Duodenal mucosa (tissue), 2 donors: ENCODE measurements around the gene SPATS2L.

Experiments
- H3K27ac ChIP-seq: one replicate; pipeline ENCODE4 v1.7.0; 2013; ENCODE audit warnings: low read depth, low read length
- H3K27me3 ChIP-seq, 2 donors: one replicate each; pipeline ENCODE4 v1.7.0; 2013; ENCODE audit warnings: low read length in 2 of 2, control low read depth in 1 of 2; ENCODE audit not compliant: insufficient read depth in 2 of 2, control insufficient read depth in 1 of 2
- H3K36me3 ChIP-seq, 2 donors: one replicate each; pipeline ENCODE4 v1.7.0; 2013; ENCODE audit warnings: low read length in 2 of 2, control low read depth in 1 of 2; ENCODE audit not compliant: insufficient read depth in 2 of 2, control insufficient read depth in 1 of 2
- H3K4me1 ChIP-seq, 2 donors: one replicate each; pipeline ENCODE4 v1.7.0; 2013; ENCODE audit warnings: low read length in 2 of 2, control low read depth in 1 of 2; ENCODE audit not compliant: insufficient read depth in 2 of 2, control insufficient read depth in 1 of 2
- H3K4me3 ChIP-seq, 2 donors: one replicate each; pipeline ENCODE4 v1.7.0; 2013; ENCODE audit warnings: low read length in 2 of 2, low read depth in 1 of 2
- H3K9ac ChIP-seq, 2 donors: one replicate each; pipeline ENCODE4 v1.7.0; 2013; ENCODE audit warnings: low read length in 2 of 2, low read depth in 1 of 2
- H3K9me3 ChIP-seq, 2 donors: one replicate each; pipeline ENCODE4 v1.7.0; 2013; ENCODE audit warnings: low read length in 2 of 2, control low read depth in 1 of 2; ENCODE audit not compliant: control insufficient read depth in 1 of 2

Gene SPATS2L

DNA sequence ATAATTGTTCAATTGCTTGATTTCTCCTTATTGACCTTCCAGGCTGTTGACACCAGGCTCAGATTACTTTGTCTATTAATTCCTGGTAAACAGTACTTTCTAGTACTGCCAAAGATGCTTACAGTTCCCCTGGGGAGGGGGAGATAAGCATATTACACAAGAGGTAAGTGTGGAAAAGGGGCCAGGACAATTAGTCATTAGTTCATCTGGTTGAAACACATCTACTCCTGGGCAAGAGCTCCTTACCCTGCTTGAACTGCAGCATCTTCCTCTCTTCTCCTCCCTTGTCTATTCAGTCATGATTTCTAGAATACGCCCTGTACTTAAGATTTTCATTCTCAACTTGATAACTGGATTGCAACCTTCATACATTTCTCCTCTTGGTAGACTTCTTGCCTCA lies 10.4 kb upstream of the SPATS2L start:
- Histone ChIP-seq H3K4me3 (no peak overlapping the region), H3K27ac (no peak overlapping the region), H3K9me3 (no peaks in the 10 kb centered on the region)

DNA sequence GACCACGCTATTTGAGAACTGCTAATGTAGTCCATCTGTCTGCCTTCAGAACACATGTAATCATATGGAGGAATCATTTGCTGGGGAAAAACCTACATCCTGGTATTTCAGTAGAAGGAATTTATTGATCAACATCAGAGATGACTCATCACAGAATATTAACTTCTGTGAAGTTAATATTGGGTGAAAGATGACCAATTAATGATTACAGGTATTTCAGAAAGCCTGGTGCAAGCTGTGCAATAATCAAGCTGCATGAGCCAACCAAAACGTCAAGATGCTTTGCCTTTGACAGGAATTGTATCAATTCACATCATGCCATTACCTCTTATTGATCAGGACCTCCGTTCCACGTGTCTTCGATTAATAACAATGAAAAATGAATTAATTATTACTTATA lies 9.4 kb upstream of the SPATS2L start:
- H3K4me1 ChIP-seq = no peaks in the 10 kb centered on the region
- H3K36me3 ChIP-seq = no peaks in the 10 kb centered on the region
- no peaks in the 10 kb centered on the region for H3K9me3 ChIP-seq
- no peaks in the 10 kb centered on the region for H3K27me3 ChIP-seq
- H3K27ac ChIP-seq = no peak overlapping the region
- H3K4me3 ChIP-seq = no peak overlapping the region
- no peak overlapping the region for H3K9ac ChIP-seq

More for the DNA sequence above, 10.4 kb upstream of the SPATS2L start:
- H3K27me3 ChIP-seq = no peaks in the 10 kb centered on the region
- H3K4me1 ChIP-seq = no peaks in the 10 kb centered on the region
- H3K36me3 ChIP-seq = no peaks in the 10 kb centered on the region
- H3K9ac ChIP-seq = no peak overlapping the region

DNA sequence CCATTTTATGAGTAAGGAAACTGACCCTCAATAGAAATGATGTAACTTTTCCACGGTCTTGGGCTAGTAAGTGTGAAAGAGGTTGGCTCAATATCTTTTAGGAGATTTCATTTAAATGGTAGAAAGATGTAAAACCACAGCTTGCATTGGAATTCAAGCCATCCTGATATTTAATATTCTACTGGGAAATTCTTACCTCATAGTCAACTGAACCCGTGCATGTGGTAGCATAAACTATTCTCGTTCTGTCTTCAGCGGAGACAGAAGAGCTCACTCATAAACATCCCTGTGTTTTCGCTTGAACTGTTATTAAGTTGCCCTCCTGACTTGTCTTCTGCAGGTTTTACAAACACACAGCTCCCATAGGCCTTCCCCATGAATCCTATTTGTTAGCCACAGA lies 8.5 kb upstream of the SPATS2L start:
- H3K36me3 ChIP-seq = no peaks in the 10 kb centered on the region
- H3K4me1 ChIP-seq = no peaks in the 10 kb centered on the region
- H3K27ac ChIP-seq = no peak overlapping the region
- H3K9me3 ChIP-seq = no peaks in the 10 kb centered on the region
- H3K4me3 ChIP-seq = no peak overlapping the region
- H3K27me3 ChIP-seq = no peaks in the 10 kb centered on the region
- no peak overlapping the region for H3K9ac ChIP-seq

DNA sequence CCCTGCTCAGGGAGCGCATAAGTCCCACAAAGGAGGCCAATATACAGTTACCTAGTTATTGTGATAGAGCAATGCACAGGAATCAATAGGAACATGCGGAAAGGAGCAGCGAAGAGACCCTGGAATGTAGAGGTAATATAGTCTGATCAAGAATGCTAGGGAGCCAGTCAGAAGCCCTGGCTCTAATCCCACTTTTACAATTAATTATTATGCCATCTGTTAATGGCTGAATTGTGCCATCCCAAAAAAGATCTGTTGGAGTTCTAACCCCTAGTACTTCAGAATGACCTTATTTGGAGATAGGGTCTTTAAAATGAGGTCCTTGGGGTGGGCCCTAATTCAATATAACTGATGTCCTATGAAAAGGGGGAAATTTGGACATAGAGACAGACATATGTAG lies 7.7 kb upstream of the SPATS2L start:
- no peaks in the 10 kb centered on the region for H3K9me3 ChIP-seq
- no peak overlapping the region for H3K9ac ChIP-seq
- H3K4me3 ChIP-seq = no peak overlapping the region
- H3K27me3 ChIP-seq = no peaks in the 10 kb centered on the region
- no peaks in the 10 kb centered on the region for H3K4me1 ChIP-seq
- no peaks in the 10 kb centered on the region for H3K36me3 ChIP-seq
- H3K27ac ChIP-seq = no peak overlapping the region

DNA sequence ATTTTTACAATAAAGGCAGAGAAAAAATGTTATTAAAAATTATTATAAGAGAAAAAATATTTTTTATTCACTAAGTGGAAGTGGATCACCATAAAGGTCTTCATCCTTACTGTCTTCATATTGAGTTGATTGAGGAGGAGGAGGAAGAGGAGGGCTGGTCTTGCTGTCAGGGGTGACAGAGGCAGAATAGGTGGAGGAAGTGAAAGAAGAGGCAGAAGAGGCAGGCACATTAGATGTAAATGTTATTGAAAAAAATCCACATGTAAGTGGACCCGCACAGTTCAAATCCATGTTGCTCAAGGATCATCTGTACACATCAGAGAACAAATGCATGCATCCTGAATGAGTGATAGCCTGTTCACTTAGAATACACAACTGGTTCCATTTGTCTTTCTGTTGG lies 6.4 kb upstream of the SPATS2L start:
- Histone ChIP-seq H3K9ac (no peak overlapping the region), H3K9me3 (no peaks in the 10 kb centered on the region), H3K36me3 (no peaks in the 10 kb centered on the region), H3K27ac (no peak overlapping the region), H3K4me3 (no peak overlapping the region), H3K4me1 (no peaks in the 10 kb centered on the region), H3K27me3 (no peaks in the 10 kb centered on the region)

DNA sequence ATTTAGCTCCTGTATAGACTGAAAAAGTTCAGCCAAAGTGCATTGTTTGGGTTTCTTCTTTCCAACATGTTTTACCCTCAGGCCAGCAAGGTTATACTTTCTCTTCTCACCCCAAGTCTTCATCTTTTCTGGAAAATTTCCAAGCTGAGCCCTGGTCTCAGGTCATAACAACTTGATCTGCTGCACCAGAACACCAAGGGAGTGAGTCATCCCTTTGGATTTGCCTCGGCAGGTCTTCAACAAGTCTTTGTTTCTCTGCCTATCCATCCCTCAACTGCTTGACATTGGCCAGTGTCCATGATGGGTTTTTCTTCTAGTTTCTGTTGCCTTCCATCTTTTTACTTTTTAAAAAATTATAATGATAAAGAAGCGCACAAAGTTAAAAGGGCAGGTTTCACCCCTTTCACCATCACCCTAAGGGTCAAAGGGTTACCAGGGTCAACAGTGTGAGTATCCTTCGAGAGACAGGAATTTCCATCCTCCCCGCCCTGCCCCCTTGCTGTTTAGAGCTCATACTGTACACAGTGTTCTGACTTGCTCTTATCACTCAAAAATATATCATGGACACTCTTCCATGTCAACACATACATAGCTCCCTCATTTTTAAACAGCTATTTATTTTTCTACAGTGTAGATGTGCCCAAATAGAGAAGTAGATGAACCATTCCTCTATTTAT lies 5.7 kb upstream of the SPATS2L start:
- H3K27me3 ChIP-seq = no peaks in the 10 kb centered on the region
- no peaks in the 10 kb centered on the region for H3K4me1 ChIP-seq
- H3K36me3 ChIP-seq = no peaks in the 10 kb centered on the region
- H3K4me3 ChIP-seq = no peak overlapping the region
- H3K9me3 ChIP-seq = no peaks in the 10 kb centered on the region
- no peak overlapping the region for H3K27ac ChIP-seq
- H3K9ac ChIP-seq = no peak overlapping the region

DNA sequence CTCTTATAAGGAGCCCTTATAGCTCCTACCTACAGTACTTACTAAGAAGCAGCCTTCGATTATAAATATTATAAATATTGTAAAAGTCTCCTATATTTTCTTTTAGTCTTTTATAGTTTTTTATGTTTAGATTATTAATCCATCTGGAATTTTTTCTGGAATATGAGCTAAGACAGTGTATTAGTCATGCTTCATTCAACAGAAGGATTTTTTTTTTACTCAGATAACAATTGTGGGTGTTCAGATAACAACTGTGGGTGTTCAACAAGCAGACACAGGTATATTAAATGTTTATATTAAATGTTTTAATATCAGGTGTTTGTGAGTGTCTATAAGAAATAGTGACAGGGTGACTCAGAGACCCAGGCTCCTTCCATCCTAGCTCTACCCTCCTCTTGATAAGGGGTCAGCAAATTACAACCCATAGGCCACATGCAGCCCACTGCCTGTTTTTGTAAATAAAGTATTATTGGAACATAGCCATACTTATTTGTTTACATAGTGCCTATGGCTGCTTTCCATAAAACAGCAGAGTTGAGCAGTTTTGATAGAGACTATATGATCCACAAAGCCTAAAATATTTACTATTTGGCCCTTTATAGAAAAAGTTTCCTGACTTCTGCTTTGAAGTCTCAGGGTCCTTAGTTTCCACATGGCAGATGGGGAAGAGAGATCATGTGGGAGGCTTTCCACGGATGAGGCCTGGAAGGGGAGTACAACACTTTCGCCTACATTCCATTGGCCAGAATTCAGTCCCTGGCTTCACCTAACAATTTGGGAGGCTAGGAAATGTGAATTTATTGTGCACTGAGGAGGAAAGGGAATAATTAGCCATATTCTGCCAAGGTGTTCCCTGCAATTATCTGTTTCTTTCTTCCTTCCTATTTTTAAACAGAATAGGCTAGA lies 4.3 kb upstream of the SPATS2L start:
- H3K9ac ChIP-seq = no peak overlapping the region
- no peaks in the 10 kb centered on the region for H3K27me3 ChIP-seq
- H3K27ac ChIP-seq = no peak overlapping the region
- H3K9me3 ChIP-seq = no peaks in the 10 kb centered on the region
- no peaks in the 10 kb centered on the region for H3K4me1 ChIP-seq
- H3K4me3 ChIP-seq = no peak overlapping the region
- no peaks in the 10 kb centered on the region for H3K36me3 ChIP-seq

DNA sequence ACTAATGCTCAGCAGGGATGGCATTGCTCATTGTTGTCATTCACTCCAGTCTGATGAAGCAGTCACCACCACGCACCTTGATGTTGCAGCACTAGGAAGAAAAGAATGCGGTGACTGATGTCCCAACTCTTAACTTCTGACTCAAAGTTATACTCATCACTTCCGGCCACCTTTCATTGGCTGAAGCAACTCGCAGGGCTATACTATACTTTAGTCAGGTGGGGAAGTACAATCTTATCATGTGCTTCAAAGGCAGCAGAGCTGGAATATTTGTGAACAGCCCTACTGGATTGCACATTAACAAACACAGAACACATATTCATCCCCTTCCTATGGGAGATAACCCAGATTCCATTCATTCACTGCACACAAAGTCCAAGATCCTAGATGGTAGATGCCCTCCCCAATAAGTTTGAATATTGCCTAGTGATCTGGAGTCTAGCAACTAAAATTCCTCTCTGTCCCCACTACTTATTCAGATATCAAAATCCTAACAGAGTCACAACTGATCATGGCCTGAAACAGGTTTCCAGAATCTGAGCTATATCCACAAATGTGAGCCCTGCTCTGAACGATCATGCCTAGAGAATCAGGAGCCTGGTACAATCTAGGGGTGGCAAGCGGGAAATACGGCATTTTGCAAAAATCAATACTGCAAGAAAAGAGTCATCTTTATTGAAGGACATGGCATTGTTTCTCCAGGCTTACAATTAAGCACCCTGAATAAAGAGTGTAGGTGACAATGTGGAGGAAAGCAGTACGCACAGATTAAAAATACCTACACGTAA lies 3.4 kb upstream of the SPATS2L start:
- H3K9me3 ChIP-seq = no peaks in the 10 kb centered on the region
- H3K27ac ChIP-seq = no peak overlapping the region
- H3K27me3 ChIP-seq = no peaks in the 10 kb centered on the region
- H3K4me3 ChIP-seq = no peak overlapping the region
- no peaks in the 10 kb centered on the region for H3K36me3 ChIP-seq
- peaks cover 0 to 2% of the 10 kb centered on the region in 2 donors for H3K4me1 ChIP-seq
- no peak overlapping the region for H3K9ac ChIP-seq

DNA sequence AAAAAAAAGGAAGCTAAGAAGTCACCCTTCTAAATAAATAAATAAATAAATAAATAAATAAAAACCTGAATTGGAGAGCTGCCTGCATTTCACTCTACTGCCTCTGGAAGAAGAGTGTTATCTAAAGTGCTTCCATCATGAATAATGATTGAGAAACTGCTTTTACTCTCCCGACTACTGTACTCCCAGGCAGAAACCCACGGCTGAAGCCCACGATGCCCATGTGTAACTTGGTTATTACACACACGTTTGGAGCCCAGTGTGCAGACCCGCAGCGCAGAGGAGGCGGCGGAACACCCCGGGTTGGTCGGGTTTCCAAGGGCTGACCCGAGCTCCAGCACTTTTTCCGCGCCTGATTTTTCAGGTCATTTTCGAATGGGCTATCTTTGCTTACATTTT lies 697 bp upstream of the SPATS2L start:
- no peaks in the 10 kb centered on the region for H3K36me3 ChIP-seq
- no peaks in the 10 kb centered on the region for H3K9me3 ChIP-seq
- peak overlapping the region; percentile 53 to 67 for H3K9ac ChIP-seq
- peak overlapping the region; percentile 71 to 98 for H3K4me3 ChIP-seq
- H3K4me1 ChIP-seq = peaks cover 0 to 19% of the 10 kb centered on the region in 2 donors
- no peaks in the 10 kb centered on the region for H3K27me3 ChIP-seq
- peak overlapping the region; percentile 86 for H3K27ac ChIP-seq
